HT-29 (cell line): ENCODE data around the gene LRFN2. TPM values are rescaled to one million over a fixed set of nuclear protein-coding genes. Genes with fewer than 3 reads are reported as not detected.

Experiments
- DNase-seq: peaks from one replicate; pipeline ENCODE4 v3.0.0-alpha.2; 2015; ENCODE audit warnings: low spot score
- total RNA-seq: library from RNA; depleted of rRNA; stranded (reverse); fragments of >200 nt; shearing (Covaris generic); gene quantifications from 2 replicates; pipeline ENCODE4 v1.2.3, GENCODE V29; 2014

Gene LRFN2
- total RNA-seq, 1 experiment from 2014 or later = not detected

GRCh38 chr6:40477246-40478126, 109.7 kb downstream of the LRFN2 start:
- DNase-seq = no peak

- DNase-seq = no peak
Observed at GRCh38 chr6:40476673-40477072, 110.5 kb downstream of the LRFN2 start.

DNA sequence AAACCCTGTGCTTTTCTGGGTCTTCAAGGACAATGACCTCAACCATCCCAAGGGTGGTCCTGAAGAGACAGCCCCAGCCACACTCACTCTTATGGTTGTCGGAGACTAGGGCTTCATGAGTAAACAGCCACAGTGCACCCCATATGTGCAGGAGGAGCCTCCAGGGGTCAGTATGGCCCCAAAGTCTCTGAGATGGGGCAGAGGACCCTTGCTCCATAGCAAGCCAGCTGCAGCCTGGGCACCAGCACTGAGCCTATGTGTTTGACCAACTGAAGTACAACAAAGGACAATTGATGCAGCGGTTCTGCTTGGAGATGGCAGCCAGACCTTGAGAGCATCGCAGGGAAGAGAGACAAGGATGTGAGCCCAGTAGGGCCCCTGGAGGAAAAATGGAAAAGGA, 112.2 kb downstream of the LRFN2 start:
- DNase-seq = no peak

GRCh38 chr6:40473026-40473425, 114.1 kb downstream of the LRFN2 start:
- no peak for DNase-seq

DNA sequence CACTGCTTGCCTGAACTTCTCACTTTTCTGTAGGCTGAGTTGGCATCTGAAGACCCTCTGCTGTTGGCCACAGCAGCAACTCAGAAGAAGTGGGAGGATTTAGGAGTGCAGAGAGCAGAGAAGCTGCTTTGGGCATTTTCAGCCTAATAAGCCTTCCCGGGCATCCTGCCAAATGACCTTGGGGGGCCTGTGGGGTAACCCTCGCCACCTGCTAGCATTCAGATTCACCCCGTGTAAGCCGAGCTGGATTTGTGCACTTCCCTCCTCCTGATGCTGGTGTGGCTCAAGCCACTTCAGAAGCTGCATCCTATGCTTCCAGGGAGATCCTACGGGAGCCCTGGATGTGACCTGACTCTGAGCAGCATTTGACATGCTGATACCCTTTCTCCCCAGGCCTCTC, 114.8 kb downstream of the LRFN2 start:
- no peak for DNase-seq

- no peak for DNase-seq
Observed at GRCh38 chr6:40471243-40471642, 115.9 kb downstream of the LRFN2 start.

GRCh38 chr6:40469323-40469722, 117.8 kb downstream of the LRFN2 start:
- no peak for DNase-seq

DNA sequence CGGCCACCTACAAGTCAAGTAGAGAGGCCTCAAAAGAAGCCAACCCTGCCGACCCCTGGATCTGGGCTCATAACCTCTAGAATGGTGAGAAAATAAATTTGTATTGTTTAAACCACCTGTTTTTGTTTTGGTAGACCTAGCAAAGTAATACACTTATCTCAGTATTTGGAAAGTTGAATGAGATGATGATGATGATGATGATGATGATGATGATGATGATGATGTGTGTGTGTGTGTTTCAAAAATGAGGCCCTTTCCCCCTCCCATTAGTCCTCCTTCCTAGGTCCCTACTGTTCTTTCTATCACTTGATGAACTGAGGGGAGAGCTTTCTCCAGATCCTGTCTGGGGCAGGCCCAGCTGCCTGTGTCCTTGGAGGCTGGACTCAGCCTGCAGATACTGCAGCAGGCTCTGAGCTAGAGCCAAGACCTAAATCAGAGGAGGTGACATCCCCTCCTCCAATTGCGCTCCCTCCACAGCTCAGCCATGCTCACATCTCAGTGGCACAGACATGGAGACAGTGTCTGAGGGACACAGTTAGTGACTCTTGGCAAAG, 120.1 kb downstream of the LRFN2 start:
- DNase-seq = no peak

GRCh38 chr6:40461643-40462042, 125.5 kb downstream of the LRFN2 start:
- DNase-seq = no peak

DNA sequence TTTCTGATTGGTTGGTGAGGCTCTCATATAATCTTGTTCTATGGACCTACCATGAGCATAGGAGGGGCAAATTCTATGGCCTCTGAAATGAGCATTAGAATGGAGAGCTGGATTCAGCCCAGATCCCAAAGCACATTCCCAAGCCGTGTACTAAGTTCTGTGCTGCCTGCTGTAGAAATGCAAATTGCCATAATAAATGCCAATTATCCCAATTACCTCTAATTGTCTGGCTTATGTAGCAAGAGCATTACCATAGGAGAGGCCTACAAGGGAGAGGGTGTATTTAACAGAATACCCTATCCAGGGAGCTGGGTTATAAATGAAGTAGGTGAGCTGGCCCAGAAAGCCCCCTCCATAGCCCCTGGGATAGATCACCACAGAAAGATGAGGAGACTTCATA, 126.8 kb downstream of the LRFN2 start:
- no peak for DNase-seq

- no peak for DNase-seq
Observed at GRCh38 chr6:40457261-40457660, 129.9 kb downstream of the LRFN2 start.

DNA sequence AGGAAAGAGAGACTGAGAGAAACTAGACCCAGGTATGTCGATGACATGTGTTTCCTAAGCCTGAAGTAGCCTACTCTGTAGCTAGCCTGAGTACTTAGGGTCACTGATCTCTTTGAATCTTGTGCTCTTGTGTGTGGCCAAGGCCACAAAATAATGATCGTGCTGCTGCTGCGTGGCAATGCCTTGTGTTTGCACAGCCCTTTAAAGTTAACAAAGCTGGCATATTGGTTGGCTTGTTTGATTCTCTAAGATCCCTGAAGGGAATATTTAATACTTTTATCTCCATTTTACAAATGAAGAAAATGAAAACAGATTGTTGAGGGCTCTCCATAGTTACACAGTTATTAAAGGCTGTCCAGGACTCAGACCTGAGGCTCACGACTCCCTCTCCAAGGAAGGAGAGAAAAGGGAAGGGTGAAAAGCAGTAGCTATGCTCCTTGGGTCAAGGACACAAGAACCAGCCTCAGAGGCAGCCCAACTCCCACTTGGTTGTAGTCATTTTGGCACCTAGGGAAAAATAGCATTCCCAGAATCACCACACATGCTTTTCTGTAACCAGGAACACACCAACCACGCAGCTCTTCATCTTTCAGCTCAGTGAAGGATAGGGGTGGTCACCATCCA, 130.7 kb downstream of the LRFN2 start:
- DNase-seq = no peak

- no peak for DNase-seq
Observed at GRCh38 chr6:40455686-40456389, 131.3 kb downstream of the LRFN2 start.

- no peak for DNase-seq
Observed at GRCh38 chr6:40450483-40450882, 136.7 kb downstream of the LRFN2 start.

- DNase-seq = no peak
Observed at GRCh38 chr6:40444811-40445210, 142.4 kb downstream of the LRFN2 start.

DNA sequence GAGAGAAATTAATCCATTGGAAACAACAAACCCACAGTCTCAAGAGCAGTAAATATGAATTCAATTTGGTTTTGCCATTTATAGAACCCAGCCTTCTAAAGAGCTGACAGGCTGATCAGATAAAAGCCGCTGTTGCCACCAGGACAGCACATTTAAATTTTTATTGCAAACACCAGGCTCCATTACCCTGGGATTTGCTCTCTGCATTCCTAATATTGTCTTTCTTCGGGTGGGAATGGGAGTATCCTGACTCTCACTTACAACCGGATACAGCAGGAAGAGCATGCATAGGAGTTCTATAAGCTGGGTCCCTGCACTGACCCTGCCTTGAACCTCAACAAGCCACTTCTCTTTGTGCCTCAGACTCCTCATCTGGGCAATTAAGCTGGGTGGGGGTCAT, 142.9 kb downstream of the LRFN2 start:
- no peak for DNase-seq

- no peak for DNase-seq
Observed at GRCh38 chr6:40443842-40444241, 143.3 kb downstream of the LRFN2 start.

GRCh38 chr6:40442591-40442990, 144.6 kb downstream of the LRFN2 start:
- no peak for DNase-seq

- no peak for DNase-seq
Observed at GRCh38 chr6:40441150-40441549, 146.0 kb downstream of the LRFN2 start.

DNA sequence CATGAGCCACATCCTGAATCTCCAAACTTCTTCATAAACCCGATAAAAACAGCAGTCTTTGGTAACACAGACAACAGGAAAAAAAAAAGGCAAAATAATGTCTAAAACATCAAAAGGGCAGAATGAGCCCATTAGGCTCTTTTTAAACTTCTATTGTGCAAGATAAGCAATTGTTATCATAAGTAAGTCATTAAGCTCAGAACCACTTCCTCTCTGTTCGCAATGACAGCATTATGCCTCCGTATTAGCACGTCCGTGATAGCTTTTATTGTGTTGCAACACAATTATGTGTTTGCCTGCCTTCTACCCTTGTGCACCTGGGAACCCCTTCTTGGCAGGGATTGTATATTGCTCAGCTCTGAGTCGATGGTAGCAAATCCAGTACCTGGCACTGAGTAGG, 147.1 kb downstream of the LRFN2 start:
- no peak for DNase-seq

GRCh38 chr6:40439026-40439800, 148.0 kb downstream of the LRFN2 start:
- DNase-seq = no peak
